OCI-LY7 (cell line): ENCODE results near the gene POLQ. TPM values are rescaled to one million over a fixed set of nuclear protein-coding genes. Genes with fewer than 3 reads are reported as not detected.

Source experiments
- total RNA-seq, 2 experiments: library from RNA; depleted of rRNA in 1 of 2; stranded (reverse); fragments of >200 nt in 1 of 2; shearing (Covaris generic) in 1 of 2; gene quantifications; 2 replicates each; pipeline ENCODE4 v1.2.3, GENCODE V29; 2014 to 2022

Gene POLQ
- total RNA-seq, 2 experiments from 2014 or later, result 50.9 to 61.1 TPM

Other genes with a start within 250 kb of the POLQ start
- gene ARGFX, start 22.0 kb upstream of the POLQ start, total RNA-seq (2014; rRNA removed; shearing (Covaris generic)), result not detected in 2 replicates
- gene ARGFX, start 22.0 kb upstream of the POLQ start, total RNA-seq (2022), result not detected in 2 replicates
- not detected in 2 replicates for gene FBXO40, start 47.4 kb upstream of the POLQ start, total RNA-seq (2014; rRNA removed; shearing (Covaris generic))
- not detected in 2 replicates for gene FBXO40, start 47.4 kb upstream of the POLQ start, total RNA-seq (2022)
- 124 and 167 TPM in 2 replicates for gene HCLS1, start 114.9 kb upstream of the POLQ start, total RNA-seq (2014; rRNA removed; shearing (Covaris generic))
- 235 and 241 TPM in 2 replicates for gene HCLS1, start 114.9 kb upstream of the POLQ start, total RNA-seq (2022)
- gene GOLGB1, start 203.8 kb upstream of the POLQ start, total RNA-seq (2014; rRNA removed; shearing (Covaris generic)), result 11.5 and 15.4 TPM in 2 replicates
- 30.3 and 32.1 TPM in 2 replicates for gene GOLGB1, start 203.8 kb upstream of the POLQ start, total RNA-seq (2022)